ENCODE data around the gene FAM219A. TPM values are rescaled to one million over a fixed set of nuclear protein-coding genes. Genes with fewer than 3 reads are reported as not detected.

Gene FAM219A, protein sequence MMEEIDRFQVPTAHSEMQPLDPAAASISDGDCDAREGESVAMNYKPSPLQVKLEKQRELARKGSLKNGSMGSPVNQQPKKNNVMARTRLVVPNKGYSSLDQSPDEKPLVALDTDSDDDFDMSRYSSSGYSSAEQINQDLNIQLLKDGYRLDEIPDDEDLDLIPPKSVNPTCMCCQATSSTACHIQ
- 2.0 TPM for total RNA-seq

DNA sequence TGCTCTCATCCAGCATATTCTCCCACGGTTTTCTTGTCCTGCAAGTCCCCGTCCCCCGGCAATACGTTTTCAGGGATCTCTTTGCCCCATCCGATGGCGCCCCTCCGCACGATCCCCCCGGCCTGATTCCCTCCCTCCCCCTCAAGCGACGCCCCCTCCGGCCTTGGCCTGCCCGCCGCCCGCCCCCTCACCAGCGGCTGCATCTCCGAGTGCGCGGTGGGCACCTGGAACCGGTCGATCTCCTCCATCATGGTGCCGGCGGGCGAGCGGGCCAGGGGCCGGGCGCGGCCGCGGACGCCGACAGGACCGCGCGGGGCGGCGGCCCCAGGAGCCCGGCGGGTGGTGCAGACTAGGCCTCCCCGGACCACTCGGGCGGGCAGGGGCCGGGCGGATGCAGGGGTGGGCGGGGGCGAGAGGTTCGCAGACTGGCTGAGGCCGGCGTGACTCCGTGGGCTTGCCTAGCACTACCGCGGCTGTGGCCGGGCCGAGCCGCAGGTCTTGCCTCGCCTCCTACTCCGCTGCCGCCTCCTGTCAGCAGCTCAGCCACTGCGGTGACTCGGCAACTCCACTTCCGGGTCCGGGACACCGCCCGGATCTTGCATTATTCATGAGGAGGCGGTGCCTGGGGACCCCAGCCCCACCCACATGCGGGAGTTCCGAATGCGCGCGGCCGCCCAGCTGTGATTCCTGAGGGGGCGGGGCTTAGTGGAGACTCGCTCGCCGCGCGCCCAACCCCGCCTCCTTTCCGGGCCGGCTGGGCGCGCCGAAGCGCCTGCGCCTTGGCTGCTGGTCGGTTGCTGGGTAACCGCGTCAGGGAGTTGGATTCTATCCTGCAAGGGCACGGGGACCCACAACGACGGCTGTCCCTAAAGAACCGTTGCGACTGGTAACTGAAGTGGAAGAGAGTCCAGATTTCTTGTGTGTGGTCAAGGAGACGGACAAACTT, at the start of gene FAM219A, which contains the start of gene DNAI1:
Gene FAM219A (minus strand): TSS at position 558 of the 946 bp plus-strand sequence. CDS start 307 bp downstream, at position 251.
Gene DNAI1 (plus strand): TSS at position 793 of the 946 bp plus-strand sequence. CDS start 201 bp downstream, outside the sequence.
- H3K4me3 ChIP-seq (ENCODE audit: low read length): peak within 1 kb of the TSS; percentile 46
- H3K9me3 ChIP-seq (ENCODE audit: low read depth, low read length): no peaks in the 10 kb centered on the region
- peaks cover 4% of the 10 kb centered on the region for H3K27me3 ChIP-seq (ENCODE audit: insufficient read depth, low read length)
- peaks cover 24% of the 10 kb centered on the region for H3K4me1 ChIP-seq (ENCODE audit: insufficient read depth, low read length)

DNA sequence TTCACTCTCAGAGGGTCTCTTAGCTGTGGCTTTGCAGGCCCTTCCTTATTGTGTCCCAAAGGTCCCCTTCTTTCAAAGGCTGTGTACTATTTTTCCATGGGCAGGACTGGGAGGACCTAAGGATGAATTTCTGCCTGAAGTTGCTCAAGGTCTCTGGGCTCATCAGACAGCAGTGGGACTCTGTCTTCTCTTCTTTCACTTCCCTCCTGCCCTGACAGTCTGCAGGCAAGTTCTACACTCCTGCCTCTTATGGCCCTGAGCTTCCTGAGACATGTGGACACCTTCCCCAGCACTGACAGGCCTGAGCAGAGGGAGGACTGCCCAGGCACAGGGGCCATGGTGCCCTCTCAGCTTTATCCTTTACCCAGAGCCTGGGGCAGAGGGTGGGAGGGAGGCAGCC, 49.6 kb upstream of the FAM219A start:
- Histone ChIP-seq H3K4me1 (ENCODE audit: insufficient read depth, low read length) (no peaks in the 10 kb centered on the region), H3K9me3 (ENCODE audit: low read depth, low read length) (no peaks in the 10 kb centered on the region), H3K4me3 (ENCODE audit: low read length) (no peak overlapping the region), H3K27me3 (ENCODE audit: insufficient read depth, low read length) (no peaks in the 10 kb centered on the region)

DNA sequence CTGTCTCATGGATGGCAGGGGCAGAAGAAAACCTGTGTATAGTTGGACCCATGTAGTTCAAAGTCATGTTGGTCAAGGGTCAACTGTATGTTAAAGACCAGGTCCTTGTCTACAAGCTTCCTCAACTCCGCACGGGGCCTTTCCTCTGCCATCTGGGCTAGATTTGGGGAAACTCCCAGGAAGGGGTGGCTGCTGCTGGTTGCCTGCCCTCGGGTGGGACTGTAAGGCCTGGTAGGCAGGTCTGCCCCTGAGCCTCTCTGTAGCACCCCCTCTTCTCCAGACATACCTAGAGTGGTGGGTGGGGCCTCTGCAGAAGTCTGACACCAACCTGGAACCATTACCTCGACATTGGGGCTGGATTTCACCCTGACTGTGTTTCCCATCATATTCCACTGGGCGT, 49.2 kb upstream of the FAM219A start:
- H3K27me3 ChIP-seq (ENCODE audit: insufficient read depth, low read length): no peaks in the 10 kb centered on the region
- no peaks in the 10 kb centered on the region for H3K9me3 ChIP-seq (ENCODE audit: low read depth, low read length)
- no peaks in the 10 kb centered on the region for H3K4me1 ChIP-seq (ENCODE audit: insufficient read depth, low read length)
- no peak overlapping the region for H3K4me3 ChIP-seq (ENCODE audit: low read length)

DNA sequence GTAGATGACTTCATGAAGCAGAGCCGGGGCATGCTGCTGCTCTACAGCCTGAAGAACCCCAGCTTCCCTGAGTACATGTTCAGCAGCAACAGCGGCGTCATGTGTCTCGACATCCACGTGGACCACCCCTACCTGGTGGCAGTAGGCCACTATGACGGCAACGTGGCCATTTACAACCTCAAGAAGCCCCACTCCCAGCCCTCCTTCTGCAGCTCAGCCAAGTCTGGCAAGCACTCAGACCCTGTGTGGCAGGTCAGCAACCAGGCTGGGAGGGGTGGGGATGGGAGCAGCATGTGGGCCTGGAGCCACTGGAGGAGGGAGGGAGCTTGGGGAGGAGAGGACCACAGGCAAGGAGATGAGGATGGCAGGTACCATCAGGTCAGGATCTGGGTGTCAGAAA, 48.3 kb upstream of the FAM219A start:
- Histone ChIP-seq H3K9me3 (ENCODE audit: low read depth, low read length) (no peaks in the 10 kb centered on the region), H3K4me3 (ENCODE audit: low read length) (no peak overlapping the region), H3K27me3 (ENCODE audit: insufficient read depth, low read length) (no peaks in the 10 kb centered on the region)

DNA sequence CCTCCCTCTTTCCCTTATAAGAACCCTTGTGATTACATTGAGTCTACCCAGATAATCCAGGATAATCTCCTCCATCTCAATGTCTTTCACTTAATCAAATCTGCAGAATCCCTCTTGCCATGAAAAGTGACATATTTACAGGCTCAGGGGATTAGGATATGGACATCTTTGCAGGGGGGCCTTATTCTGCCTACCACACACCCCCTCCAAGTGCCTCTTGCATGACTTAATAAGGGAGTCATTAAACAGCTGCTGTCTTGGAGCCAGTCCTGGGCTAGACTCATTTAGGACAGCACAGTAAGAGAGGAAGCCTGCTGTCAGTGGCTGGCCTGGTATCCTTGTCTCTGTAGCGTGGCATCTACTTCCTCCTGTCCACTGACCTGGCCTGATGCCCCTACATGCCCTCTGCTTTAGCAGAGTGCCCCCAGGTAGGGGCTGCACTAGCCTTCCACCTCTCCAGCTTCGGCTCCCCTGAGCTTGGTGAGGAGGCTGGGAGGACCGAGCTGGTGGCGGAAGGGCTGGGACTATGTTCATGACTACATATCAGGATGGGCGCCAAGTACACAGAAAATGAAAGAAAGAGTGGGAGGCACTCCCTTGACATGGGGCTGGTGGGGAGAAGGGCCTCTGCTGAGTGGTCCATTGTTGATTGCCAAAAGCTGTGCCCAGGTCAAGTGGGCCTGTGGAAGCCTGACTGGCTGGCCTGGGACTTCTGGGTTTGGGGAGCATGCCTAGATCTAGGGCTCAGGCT, 47.2 kb upstream of the FAM219A start:
- H3K4me3 ChIP-seq (ENCODE audit: low read length): no peak overlapping the region
- H3K9me3 ChIP-seq (ENCODE audit: low read depth, low read length): no peaks in the 10 kb centered on the region
- H3K4me1 ChIP-seq (ENCODE audit: insufficient read depth, low read length): no peaks in the 10 kb centered on the region
- no peaks in the 10 kb centered on the region for H3K27me3 ChIP-seq (ENCODE audit: insufficient read depth, low read length)

More for the DNA sequence above, 48.3 kb upstream of the FAM219A start:
- H3K4me1 ChIP-seq (ENCODE audit: insufficient read depth, low read length): no peaks in the 10 kb centered on the region

DNA sequence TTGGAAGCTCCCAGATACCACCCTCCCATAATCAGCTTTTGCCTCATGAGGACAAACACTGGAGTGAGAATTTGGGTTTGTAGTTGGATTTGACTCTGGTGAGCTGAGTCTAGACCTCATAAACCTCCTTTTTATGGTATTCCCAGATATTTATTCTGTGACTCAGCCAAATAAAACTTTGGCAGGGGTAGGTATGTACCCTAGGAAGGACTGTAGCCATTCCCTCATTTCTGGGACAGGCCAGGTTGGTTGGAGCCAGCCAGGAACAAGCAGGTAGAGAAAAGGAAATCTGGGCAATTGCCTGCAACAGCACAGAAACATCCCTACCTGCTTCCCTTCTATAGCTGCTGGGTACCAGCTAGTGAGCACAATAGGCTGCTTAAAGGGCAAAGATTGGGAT, 45.0 kb upstream of the FAM219A start:
- Histone ChIP-seq H3K4me3 (ENCODE audit: low read length) (no peak overlapping the region), H3K9me3 (ENCODE audit: low read depth, low read length) (no peaks in the 10 kb centered on the region), H3K27me3 (ENCODE audit: insufficient read depth, low read length) (no peaks in the 10 kb centered on the region), H3K4me1 (ENCODE audit: insufficient read depth, low read length) (no peaks in the 10 kb centered on the region)

DNA sequence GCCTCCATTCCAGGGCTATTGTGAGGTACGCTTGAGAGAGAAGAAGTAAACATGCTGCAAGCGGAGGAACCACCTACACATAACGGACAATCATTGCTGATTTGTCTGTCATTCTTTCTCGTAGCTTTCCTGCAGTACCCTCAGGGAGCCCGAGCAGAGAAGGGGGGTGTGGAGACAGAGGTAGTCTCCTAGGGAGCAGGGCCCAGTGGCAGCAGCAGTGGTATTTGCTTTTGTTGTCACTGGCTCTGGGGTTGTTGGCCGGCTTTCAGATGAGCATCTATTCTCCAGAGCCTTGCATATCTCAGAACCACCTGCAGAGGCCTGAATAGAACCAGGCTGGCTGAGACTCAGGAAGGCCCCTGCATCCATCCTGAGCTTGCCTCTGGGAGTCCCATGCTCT, 44.5 kb upstream of the FAM219A start:
- Histone ChIP-seq H3K27me3 (ENCODE audit: insufficient read depth, low read length) (no peaks in the 10 kb centered on the region), H3K4me3 (ENCODE audit: low read length) (no peak overlapping the region), H3K4me1 (ENCODE audit: insufficient read depth, low read length) (no peaks in the 10 kb centered on the region), H3K9me3 (ENCODE audit: low read depth, low read length) (no peaks in the 10 kb centered on the region)

DNA sequence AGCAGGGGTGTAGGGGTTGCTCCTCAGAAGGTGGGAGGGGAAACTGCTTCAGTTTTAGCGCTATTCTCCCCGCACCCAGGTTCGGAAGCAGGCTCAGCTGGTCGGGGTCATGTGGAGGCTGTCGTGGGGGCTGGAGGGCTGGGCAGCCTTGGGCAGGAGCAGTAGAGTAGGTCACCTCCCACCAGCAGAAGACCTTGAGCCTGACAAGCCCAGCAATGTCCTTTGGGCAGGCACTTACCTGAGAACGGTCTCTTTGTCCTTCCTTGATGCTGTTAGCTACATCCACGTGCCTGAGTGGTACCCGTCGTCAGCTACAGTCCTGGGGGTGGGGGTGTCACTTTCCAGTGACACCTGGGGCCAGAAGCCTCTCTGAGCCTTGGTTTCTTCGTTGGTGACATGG, 44.1 kb upstream of the FAM219A start:
- no peaks in the 10 kb centered on the region for H3K4me1 ChIP-seq (ENCODE audit: insufficient read depth, low read length)
- no peaks in the 10 kb centered on the region for H3K9me3 ChIP-seq (ENCODE audit: low read depth, low read length)
- no peak overlapping the region for H3K4me3 ChIP-seq (ENCODE audit: low read length)
- no peaks in the 10 kb centered on the region for H3K27me3 ChIP-seq (ENCODE audit: insufficient read depth, low read length)

DNA sequence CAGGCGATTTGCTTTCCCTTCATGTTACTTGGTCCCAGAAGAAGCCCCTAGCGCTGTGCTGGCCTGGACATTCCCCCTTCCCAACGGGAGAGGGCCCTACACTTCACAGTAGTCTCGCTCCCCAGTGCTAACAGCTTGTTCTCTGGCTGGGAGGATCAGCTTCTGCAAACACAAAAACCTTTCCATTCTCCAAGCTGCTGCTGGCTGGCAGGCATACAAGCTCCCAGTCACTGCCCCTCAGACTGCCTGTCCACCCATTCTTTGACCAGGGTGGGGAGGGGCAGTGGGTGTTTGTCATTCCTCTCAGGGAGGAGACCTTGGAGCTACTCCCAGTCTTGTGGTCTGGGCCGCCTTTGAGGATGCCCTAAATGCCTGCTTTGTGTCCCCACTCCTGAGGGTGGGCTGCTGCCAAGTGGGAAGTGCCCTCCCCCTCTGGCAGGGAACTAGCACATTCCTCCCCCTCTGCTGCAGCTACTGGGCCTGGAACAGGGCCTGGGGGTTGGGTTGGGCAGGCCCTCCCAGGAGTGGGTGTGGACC, 43.6 kb upstream of the FAM219A start:
- Histone ChIP-seq H3K4me1 (ENCODE audit: insufficient read depth, low read length) (no peaks in the 10 kb centered on the region), H3K4me3 (ENCODE audit: low read length) (no peak overlapping the region), H3K9me3 (ENCODE audit: low read depth, low read length) (no peaks in the 10 kb centered on the region), H3K27me3 (ENCODE audit: insufficient read depth, low read length) (no peaks in the 10 kb centered on the region)

DNA sequence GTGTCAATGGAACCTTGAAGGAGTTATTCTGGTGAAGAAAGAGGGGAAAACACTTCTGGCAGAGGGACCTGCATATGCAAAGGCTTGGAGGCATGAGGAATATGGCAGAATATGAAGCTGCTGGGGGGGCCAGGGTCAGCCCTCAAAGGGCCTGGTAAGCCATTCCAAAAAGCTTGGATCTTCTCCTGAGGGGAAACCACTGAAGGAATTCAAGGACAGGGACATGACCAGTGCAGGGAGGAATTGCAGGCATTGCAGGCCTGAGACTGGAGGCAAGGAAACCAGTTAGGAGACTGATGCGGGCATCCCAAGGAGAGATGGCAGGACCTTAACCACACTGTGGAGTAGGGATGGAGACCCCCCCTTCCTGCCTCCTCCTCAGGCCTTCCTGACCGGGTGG, 43.0 kb upstream of the FAM219A start:
- Histone ChIP-seq H3K4me1 (ENCODE audit: insufficient read depth, low read length) (no peaks in the 10 kb centered on the region), H3K9me3 (ENCODE audit: low read depth, low read length) (no peaks in the 10 kb centered on the region), H3K4me3 (ENCODE audit: low read length) (no peak overlapping the region), H3K27me3 (ENCODE audit: insufficient read depth, low read length) (no peaks in the 10 kb centered on the region)

DNA sequence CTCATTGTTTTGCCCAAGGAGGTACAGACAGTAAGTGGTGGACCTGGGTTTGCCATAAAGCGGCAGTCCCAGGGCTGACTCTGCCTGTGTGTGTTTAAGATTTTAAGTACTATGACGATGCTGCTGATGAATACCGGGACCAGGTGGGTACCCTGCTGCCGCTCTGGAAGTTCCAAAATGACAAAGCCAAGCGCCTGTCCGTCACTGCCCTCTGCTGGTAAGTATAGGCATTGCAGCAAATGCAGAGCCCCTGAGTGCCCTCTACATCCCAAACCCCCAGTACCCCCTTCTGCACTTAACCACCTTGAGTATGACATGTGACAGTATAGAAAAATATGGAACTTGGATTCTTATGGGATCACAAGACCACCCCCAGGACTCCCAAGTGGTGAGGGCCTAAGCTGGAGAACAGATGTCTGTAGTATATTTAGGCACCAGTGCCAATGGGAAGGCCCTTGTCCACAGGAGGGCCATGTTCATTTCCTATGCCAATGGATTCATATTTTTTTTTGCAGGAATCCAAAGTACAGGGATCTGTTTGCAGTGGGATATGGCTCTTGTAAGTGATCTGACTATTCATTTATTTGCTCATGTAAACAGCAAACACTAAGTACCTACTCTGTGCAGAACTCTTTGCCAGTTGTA, 42.4 kb upstream of the FAM219A start:
- Histone ChIP-seq H3K27me3 (ENCODE audit: insufficient read depth, low read length) (no peaks in the 10 kb centered on the region), H3K4me1 (ENCODE audit: insufficient read depth, low read length) (no peaks in the 10 kb centered on the region), H3K9me3 (ENCODE audit: low read depth, low read length) (no peaks in the 10 kb centered on the region), H3K4me3 (ENCODE audit: low read length) (no peak overlapping the region)

DNA sequence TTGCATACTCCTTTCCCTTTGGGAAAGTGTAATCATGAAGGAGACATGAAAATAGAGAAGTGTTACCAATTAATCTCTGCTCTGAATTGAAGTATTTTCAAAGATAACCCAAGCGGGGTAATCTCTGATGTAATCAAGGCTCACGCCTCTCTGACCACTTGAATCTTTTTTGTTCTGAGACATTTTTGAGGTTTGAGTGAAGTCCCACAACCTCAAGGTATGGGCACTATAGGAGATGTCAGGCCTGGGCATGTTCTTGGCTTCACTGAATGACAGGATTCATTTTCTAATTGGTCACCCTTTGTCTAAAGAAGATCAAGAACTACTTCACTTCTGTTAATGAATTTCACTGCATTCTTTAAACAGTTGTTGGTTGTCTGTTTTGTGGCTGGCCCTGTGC, 40.7 kb upstream of the FAM219A start:
- Histone ChIP-seq H3K4me3 (ENCODE audit: low read length) (no peak overlapping the region), H3K9me3 (ENCODE audit: low read depth, low read length) (no peaks in the 10 kb centered on the region), H3K4me1 (ENCODE audit: insufficient read depth, low read length) (no peaks in the 10 kb centered on the region), H3K27me3 (ENCODE audit: insufficient read depth, low read length) (no peaks in the 10 kb centered on the region)

DNA sequence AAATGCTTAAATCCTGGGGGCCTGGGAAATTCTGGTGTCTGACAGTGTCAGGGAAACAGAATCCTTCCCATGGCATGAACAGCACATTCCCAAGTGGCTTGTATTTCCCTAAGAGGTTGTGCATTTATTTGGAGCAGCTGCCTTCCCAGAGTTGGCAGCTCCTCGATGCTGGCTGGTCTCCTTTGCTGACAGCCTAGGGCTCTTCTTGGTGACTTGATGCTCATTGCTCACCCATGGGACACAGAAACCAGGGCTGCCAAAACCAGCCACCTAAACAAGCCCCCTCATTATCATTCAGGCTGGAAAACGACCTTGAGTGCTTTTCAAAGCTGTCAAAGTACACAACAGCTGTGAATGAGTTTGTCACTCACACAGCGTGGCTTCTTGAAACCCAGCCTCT, 40.2 kb upstream of the FAM219A start:
- H3K4me3 ChIP-seq (ENCODE audit: low read length): no peak overlapping the region

DNA sequence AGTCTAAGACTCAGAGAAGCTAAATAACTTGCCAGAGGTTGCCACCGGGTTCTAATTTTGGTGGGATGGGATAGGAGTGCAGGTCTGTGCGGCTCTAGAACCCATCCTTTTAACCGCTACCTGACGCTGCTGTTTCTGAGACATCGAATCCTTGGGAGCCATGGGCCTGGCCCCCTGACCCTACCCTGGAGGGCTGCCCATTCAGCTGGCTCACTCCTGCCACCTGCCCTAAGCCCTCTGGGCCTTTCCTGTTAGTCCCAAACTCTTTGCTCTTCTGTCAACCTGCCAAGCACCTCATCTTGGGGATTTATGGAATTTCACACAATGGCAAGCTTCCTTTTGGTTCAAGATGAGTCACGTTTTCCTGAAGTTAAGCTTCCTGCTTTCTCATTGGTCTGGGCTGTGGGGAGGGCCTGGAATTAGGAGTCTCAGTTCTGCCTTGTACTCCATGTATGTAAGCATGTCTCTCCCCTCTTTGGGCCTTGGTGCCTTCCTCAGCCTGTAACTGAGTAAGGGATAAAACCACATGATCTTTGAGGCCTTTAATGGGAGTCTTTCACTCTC, 37.9 kb upstream of the FAM219A start:
- H3K27me3 ChIP-seq (ENCODE audit: insufficient read depth, low read length): no peaks in the 10 kb centered on the region
- H3K4me1 ChIP-seq (ENCODE audit: insufficient read depth, low read length): no peaks in the 10 kb centered on the region
- no peak overlapping the region for H3K4me3 ChIP-seq (ENCODE audit: low read length)
- H3K9me3 ChIP-seq (ENCODE audit: low read depth, low read length): no peaks in the 10 kb centered on the region

More for the DNA sequence above, 40.2 kb upstream of the FAM219A start:
- Histone ChIP-seq H3K27me3 (ENCODE audit: insufficient read depth, low read length) (no peaks in the 10 kb centered on the region), H3K9me3 (ENCODE audit: low read depth, low read length) (no peaks in the 10 kb centered on the region), H3K4me1 (ENCODE audit: insufficient read depth, low read length) (no peaks in the 10 kb centered on the region)

Data from mononuclear cell (primary cell).